NB4 (cell line): ENCODE data around the gene MPC1.

Experiments used
- CTCF ChIP-seq: IDR thresholded peaks from one replicate; pipeline ENCODE4 v1.5.1; 2012; ENCODE audit warnings: low read depth, low read length
- MAX ChIP-seq: IDR thresholded peaks from 2 replicates; pipeline ENCODE4 v1.6.1; 2011; ENCODE audit warnings: low read depth, low read length
- POLR2A ChIP-seq: IDR thresholded peaks from 2 replicates; pipeline ENCODE4 v1.6.1; 2011; ENCODE audit warnings: mild to moderate bottlenecking; ENCODE audit not compliant: insufficient read length; ENCODE audit errors: extremely low read depth

GRCh38 chr6:166366921-166367320 lies 15.8 kb downstream of the MPC1 start:
- TF ChIP-seq CTCF: no peak
- TF ChIP-seq MAX: no peak
- no peak for TF ChIP-seq POLR2A
